CD4-positive, alpha-beta T cell treated with Interleukin-2 at 100 ng/mL for 4 hours (primary cell): Measurements from ENCODE around the gene ERI3.

ENCODE experiments used
- DNase-seq: peaks from one replicate; pipeline ENCODE4 v3.0.0-alpha.2; 2020; ENCODE audit warnings: low spot score

Gene ERI3

GRCh38 chr1:44282704-44283426 is 72.2 kb downstream of the ERI3 start:
- DNase-seq: no peak

GRCh38 chr1:44281962-44282703 is 72.9 kb downstream of the ERI3 start:
- no peak for DNase-seq

DNA sequence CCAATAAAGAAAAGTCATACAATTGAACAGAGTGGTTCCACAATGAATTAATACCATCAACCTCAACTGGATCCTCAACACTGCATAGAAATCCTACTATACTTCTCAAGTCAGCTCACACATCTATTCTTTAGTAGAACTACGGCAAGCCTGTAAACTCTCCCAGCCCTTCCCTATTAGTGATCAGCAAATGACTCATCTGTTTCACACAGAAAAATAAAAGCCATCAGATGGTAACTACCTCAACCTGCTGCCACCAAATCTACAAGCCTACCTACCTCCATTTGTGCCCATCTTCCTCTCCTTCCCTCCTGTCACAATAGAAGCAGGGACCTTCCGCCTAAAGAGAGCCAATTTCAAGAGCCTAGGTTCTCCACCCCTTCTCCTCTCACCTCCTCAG is 78.2 kb downstream of the ERI3 start:
- no peak for DNase-seq

- DNase-seq: no peak
Observed at GRCh38 chr1:44275991-44276405, 79.1 kb downstream of the ERI3 start.

DNA sequence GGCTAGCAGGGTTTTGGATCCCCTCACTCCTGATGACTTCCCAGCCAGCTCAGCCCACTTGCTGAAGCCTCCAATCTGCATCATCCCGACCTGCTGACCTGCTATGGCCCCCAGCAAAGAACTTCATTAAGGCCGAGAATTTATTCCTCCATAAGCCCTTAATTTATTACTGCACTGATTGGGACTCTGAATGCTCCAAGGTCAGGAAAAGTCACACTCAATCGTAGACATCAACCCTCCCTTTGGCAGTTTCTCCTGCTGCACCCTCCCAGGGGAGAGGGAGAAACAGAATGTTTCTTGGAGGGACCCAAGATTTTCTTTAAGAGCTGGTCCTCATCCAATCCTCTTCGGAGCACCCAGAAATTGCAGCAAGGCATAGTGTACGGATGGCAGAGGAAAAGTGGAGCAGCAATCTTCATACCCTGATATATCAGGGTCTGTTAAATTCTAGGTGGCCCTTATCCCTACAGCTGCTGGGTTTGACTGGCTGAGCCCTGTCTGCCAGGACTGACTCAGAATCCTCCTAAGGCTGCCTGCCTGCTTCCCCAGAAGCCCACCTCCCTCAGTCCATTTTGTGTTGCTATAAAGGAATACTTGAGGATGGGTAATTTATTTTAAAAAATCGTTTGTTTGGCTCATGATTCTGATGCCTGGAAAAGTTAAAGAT is 79.6 kb downstream of the ERI3 start:
- DNase-seq: no peak

GRCh38 chr1:44273560-44274350 is 81.3 kb downstream of the ERI3 start:
- no peak for DNase-seq

- DNase-seq: no peak
Observed at GRCh38 chr1:44272992-44273391, 82.1 kb downstream of the ERI3 start.

GRCh38 chr1:44271646-44272045 is 83.4 kb downstream of the ERI3 start:
- DNase-seq: no peak

GRCh38 chr1:44270686-44271628 is 84.1 kb downstream of the ERI3 start:
- no peak for DNase-seq

GRCh38 chr1:44268054-44268453 is 87.0 kb downstream of the ERI3 start:
- DNase-seq: no peak

DNA sequence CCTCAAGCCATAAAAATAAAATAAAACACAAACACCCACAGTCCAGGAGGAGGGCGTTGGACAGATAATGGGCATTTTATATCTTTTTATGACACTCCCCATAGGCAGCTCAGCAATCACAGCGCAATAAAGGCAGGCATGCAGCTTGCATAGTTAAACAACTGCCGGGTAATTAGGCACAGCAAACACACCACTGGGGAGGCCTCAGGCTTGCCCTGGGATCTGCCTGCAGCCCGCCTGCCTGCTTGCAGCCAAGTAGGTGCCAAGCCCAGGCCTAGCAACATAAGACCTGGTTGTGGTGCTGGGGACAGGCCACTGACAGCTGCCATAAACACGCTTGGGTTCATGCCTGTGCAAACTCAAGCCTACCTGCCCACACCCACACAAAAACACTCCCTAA is 87.6 kb downstream of the ERI3 start:
- DNase-seq: no peak

GRCh38 chr1:44266400-44267344 is 88.4 kb downstream of the ERI3 start:
- DNase-seq: no peak

DNA sequence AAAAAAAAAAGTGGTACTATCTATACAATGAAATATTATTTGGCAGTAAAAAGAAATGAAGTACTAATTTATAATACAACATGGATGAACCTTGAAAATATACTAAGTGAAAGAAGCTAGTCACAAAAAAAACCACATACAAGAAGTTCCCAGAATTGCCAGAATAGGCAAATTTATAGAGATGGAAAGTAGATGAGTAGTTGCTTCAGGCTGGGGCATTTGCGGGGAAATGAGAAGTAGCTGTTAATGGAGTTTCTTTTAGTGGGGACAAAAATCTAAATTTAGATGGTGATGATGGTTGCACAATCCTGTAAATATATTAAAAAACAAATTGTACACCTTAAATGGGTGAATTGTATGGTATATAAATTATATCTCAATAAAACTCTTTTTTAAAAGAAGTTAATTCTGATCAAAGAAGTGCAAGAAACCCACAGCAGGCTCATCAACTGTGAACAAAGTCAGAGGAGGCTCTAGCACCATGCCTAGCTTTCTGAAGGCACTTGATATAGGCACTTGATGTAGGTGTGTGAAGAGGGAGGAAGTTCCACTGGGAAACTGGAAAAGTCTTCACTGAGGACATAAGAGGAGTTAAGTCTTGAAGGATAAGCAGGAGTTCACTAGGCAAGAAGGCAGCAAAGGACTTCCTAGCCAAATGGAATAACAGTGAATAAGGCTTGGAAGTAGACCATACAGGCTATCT is 89.2 kb downstream of the ERI3 start:
- no peak for DNase-seq

DNA sequence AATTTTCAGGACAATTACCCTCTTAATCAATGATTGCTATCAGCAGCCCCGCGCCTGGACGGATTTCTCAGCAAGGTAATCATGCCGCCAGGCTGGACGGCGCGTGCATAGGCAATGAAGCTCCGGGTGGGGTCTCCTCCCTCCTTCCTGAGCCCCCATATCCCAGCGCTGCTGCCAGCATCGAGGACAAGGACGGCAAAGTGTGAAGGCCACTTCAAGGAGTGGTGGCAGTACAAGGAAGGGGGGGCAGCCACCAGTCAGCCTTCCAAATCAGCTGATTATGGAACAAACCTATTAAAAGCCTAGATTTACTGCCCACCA is 90.6 kb downstream of the ERI3 start:
- no peak for DNase-seq

- no peak for DNase-seq
Observed at GRCh38 chr1:44263568-44264450, 91.2 kb downstream of the ERI3 start.

GRCh38 chr1:44262816-44263567 is 92.1 kb downstream of the ERI3 start:
- DNase-seq: no peak

- DNase-seq: no peak
Observed at GRCh38 chr1:44262414-44262813, 92.6 kb downstream of the ERI3 start.

DNA sequence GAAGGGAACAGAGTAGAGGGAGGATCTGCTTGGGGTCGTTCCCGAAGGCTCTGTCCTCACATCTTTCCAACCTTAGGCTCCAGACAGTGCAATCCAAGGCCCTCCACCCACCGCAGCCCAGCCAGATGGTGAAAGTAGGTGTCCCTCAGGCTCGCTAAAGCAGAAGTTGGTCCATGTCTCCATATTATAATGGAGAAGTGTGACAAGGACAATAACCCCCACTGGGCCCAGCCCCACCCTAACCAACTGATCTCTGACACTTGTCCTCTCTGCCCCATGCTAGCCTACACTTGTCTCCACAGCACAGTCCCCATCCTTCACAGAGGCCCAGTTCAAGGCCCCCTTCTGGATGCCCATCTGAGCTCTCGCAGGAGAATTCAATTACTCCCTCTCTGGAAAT is 93.1 kb downstream of the ERI3 start:
- no peak for DNase-seq
